Liver (tissue), 9 donors: Measurements from ENCODE around the gene HSPBAP1. TPM values are rescaled to one million over a fixed set of nuclear protein-coding genes. Genes with fewer than 3 reads are reported as not detected.

Experiments
- DNase-seq: peaks from one replicate; pipeline ENCODE4 v3.0.0-alpha.2; 2017; ENCODE audit warnings: low spot score
- H3K27ac ChIP-seq, 2 donors: one replicate each; pipeline ENCODE4 v1.7.0; 2013; ENCODE audit warnings: inconsistent platforms in 2 of 2, low read length in 2 of 2, control low read depth in 1 of 2, low read depth in 1 of 2, mild to moderate bottlenecking in 1 of 2
- H3K27me3 ChIP-seq, 4 donors: one replicate each; pipeline versions ENCODE4 v1.6.1 to v1.7.0; 2013; ENCODE audit warnings: low read length in 3 of 4, inconsistent platforms in 1 of 4, mild to moderate bottlenecking in 1 of 4, moderate library complexity in 1 of 4; ENCODE audit not compliant: control insufficient read depth in 4 of 4, insufficient read depth in 4 of 4
- H3K36me3 ChIP-seq, 4 donors: one replicate each; pipeline versions ENCODE4 v1.6.1 to v1.7.0; 2013; ENCODE audit warnings: low read length in 3 of 4, mild to moderate bottlenecking in 3 of 4, low read depth in 1 of 4, moderate library complexity in 1 of 4; ENCODE audit not compliant: control insufficient read depth in 4 of 4, insufficient read depth in 3 of 4
- H3K4me1 ChIP-seq, 4 donors: one replicate each; pipeline versions ENCODE4 v1.6.1 to v1.7.0; 2013; ENCODE audit warnings: low read length in 3 of 4, mild to moderate bottlenecking in 3 of 4, moderate library complexity in 1 of 4; ENCODE audit not compliant: control insufficient read depth in 4 of 4, insufficient read depth in 4 of 4
- H3K4me3 ChIP-seq, 3 donors: one replicate each; pipeline versions ENCODE4 v1.6.1 to v1.7.0; 2013; ENCODE audit warnings: low read length in 3 of 3, control low read depth in 1 of 3, low read depth in 1 of 3, mild to moderate bottlenecking in 1 of 3
- H3K9ac ChIP-seq, 2 donors: one replicate each; pipeline ENCODE4 v1.7.0; 2013; ENCODE audit warnings: low read length in 2 of 2, mild to moderate bottlenecking in 2 of 2, moderate library complexity in 2 of 2, control low read depth in 1 of 2, low read depth in 1 of 2
- H3K9me3 ChIP-seq, 4 donors: one replicate each; pipeline versions ENCODE4 v1.6.1 to v1.7.0; 2013; ENCODE audit warnings: low read length in 3 of 4; ENCODE audit not compliant: control insufficient read depth in 4 of 4
- EGR1 ChIP-seq, 2 donors: IDR thresholded peaks; 2 replicates each; pipeline ENCODE4 v1.6.1; 2016 to 2018; ENCODE audit warnings: antibody characterized with exemption in 2 of 2, low read depth in 2 of 2
- FOXA1 ChIP-seq: IDR thresholded peaks from 2 replicates; pipeline ENCODE4 v1.6.1; 2016; ENCODE audit warnings: antibody characterized with exemption
- FOXA2 ChIP-seq: IDR thresholded peaks from 2 replicates; pipeline ENCODE4 v1.6.1; 2016; ENCODE audit warnings: antibody characterized with exemption
- GABPA ChIP-seq, 2 donors: IDR thresholded peaks in 1 of 2; conservative IDR thresholded peaks in 1 of 2; 2 replicates each; pipeline ENCODE4 v1.6.1; 2016; ENCODE audit warnings: antibody characterized with exemption in 2 of 2, mild to moderate bottlenecking in 1 of 2, moderate library complexity in 1 of 2
- HNF4G ChIP-seq: IDR thresholded peaks from 2 replicates; pipeline ENCODE4 v1.6.1; 2016; ENCODE audit warnings: antibody characterized with exemption
- JUND ChIP-seq, 2 donors: IDR thresholded peaks; 2 replicates each; pipeline ENCODE4 v1.6.1; 2016; ENCODE audit warnings: antibody characterized with exemption in 2 of 2
- NR2F2 ChIP-seq: IDR thresholded peaks from 2 replicates; pipeline ENCODE4 v1.6.1; 2016; ENCODE audit warnings: antibody characterized with exemption
- RXRA ChIP-seq, 2 donors: IDR thresholded peaks; 2 replicates each; pipeline ENCODE4 v1.6.1; 2017 to 2018; ENCODE audit warnings: antibody characterized with exemption in 2 of 2, mild to moderate bottlenecking in 1 of 2
- SP1 ChIP-seq: IDR thresholded peaks from 2 replicates; pipeline ENCODE4 v1.6.1; 2018; ENCODE audit warnings: antibody characterized with exemption, mild to moderate bottlenecking
- TAF1 ChIP-seq: conservative IDR thresholded peaks from 2 replicates; pipeline ENCODE4 v1.6.1; 2016; ENCODE audit warnings: antibody characterized with exemption, mild to moderate bottlenecking
- YY1 ChIP-seq: IDR thresholded peaks from 2 replicates; pipeline ENCODE4 v1.6.1; 2016; ENCODE audit warnings: antibody characterized with exemption, mild to moderate bottlenecking
- WGBS: extraction: QIAGEN DNeasy Blood & Tissue Kit; methylation state at CpG from one replicate; pipeline ENCODE4 v1.1.7; 2013; 5-methylcytosine and 5-hydroxymethylcytosine counted together
- polyA plus RNA-seq, 2 donors: library from polyadenylated mRNA; stranded (reverse) in 1 of 2; unstranded in 1 of 2; fragments of 200-250 nt in 1 of 2; fragments of >200 nt in 1 of 2; fragmentation: Nextera tagmentation in 1 of 2; extraction: Ambion mirVana in 1 of 2; gene quantifications; one replicate each; pipeline versions ENCODE4 v1.2.1 to v1.2.3, GENCODE V29; 2013 to 2015
- total RNA-seq, 2 donors: library from RNA; depleted of rRNA; stranded (reverse); fragments of >200 nt; gene quantifications; one replicate each; pipeline ENCODE4 v1.2.3, GENCODE V29; 2014
- TF ChIP-seq, protein P1 (sequence below): IDR thresholded peaks from 2 replicates; pipeline ENCODE4 v1.6.1; 2016; ENCODE audit warnings: antibody characterized with exemption
- TF ChIP-seq, protein P2 (sequence below): fragments of 150-350 bp; IDR thresholded peaks from 2 replicates; pipeline ENCODE4 v1.5.1; 2017; ENCODE audit warnings: improper control_type of control experiment, low read depth, low read length; ENCODE audit not compliant: missing input control
- TF ChIP-seq, protein P3 (sequence below): IDR thresholded peaks from 2 replicates; pipeline ENCODE4 v1.6.1; 2016; ENCODE audit warnings: antibody characterized with exemption
- TF ChIP-seq, protein P4 (sequence below): IDR thresholded peaks from 2 replicates; pipeline ENCODE4 v1.6.1; 2016; ENCODE audit warnings: antibody characterized with exemption
- donor health status: healthy.
- donor health status: healthy.
- donor health status: healthy.
- donor health status: healthy.
- donor health status: healthy.

HSPBAP1 gene
- total and polyA plus RNA-seq, 4 donors, result 2.2 to 5.3 (median 3.9) TPM

DNA sequence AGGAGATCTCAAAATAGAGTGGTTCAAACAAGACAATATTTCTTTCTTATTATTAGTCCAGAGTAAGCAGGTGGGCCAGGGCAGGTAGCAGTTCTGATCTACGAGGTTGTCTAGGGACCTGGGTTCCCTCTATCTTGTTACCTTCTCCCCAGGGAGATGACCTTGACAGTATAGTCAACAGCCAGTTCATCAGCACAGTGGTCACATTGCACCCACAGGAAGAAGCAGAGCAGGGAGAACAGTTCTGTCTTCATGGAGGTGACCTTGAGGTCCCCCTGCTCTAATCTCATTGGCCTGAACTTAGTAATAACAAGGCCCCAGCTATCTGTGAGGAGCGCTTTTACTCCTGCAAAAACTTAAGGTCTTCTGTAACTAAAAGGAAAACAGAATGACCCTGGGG, 23.0 kb upstream of the HSPBAP1 start:
- DNase-seq, result no peak
- no peak for TF ChIP-seq FOXA1
- no peak for TF ChIP-seq RXRA (IDR thresholded peaks at IDR 0.05)
- TF ChIP-seq EGR1 (IDR thresholded peaks at IDR 0.05; ENCODE audit: low read depth in 2 of 2), result no peak
- TF ChIP-seq, protein P1, sequence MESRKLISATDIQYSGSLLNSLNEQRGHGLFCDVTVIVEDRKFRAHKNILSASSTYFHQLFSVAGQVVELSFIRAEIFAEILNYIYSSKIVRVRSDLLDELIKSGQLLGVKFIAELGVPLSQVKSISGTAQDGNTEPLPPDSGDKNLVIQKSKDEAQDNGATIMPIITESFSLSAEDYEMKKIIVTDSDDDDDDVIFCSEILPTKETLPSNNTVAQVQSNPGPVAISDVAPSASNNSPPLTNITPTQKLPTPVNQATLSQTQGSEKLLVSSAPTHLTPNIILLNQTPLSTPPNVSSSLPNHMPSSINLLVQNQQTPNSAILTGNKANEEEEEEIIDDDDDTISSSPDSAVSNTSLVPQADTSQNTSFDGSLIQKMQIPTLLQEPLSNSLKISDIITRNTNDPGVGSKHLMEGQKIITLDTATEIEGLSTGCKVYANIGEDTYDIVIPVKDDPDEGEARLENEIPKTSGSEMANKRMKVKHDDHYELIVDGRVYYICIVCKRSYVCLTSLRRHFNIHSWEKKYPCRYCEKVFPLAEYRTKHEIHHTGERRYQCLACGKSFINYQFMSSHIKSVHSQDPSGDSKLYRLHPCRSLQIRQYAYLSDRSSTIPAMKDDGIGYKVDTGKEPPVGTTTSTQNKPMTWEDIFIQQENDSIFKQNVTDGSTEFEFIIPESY, result no peak
- no peak for TF ChIP-seq FOXA2
- TF ChIP-seq NR2F2, result no peak
- no peak for TF ChIP-seq YY1
- no peak for TF ChIP-seq SP1
- TF ChIP-seq, protein P2, sequence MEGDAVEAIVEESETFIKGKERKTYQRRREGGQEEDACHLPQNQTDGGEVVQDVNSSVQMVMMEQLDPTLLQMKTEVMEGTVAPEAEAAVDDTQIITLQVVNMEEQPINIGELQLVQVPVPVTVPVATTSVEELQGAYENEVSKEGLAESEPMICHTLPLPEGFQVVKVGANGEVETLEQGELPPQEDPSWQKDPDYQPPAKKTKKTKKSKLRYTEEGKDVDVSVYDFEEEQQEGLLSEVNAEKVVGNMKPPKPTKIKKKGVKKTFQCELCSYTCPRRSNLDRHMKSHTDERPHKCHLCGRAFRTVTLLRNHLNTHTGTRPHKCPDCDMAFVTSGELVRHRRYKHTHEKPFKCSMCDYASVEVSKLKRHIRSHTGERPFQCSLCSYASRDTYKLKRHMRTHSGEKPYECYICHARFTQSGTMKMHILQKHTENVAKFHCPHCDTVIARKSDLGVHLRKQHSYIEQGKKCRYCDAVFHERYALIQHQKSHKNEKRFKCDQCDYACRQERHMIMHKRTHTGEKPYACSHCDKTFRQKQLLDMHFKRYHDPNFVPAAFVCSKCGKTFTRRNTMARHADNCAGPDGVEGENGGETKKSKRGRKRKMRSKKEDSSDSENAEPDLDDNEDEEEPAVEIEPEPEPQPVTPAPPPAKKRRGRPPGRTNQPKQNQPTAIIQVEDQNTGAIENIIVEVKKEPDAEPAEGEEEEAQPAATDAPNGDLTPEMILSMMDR, result no peak
- no peak for TF ChIP-seq TAF1
- TF ChIP-seq HNF4G, result no peak
- TF ChIP-seq, protein P3, sequence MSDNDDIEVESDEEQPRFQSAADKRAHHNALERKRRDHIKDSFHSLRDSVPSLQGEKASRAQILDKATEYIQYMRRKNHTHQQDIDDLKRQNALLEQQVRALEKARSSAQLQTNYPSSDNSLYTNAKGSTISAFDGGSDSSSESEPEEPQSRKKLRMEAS, result no peak
- TF ChIP-seq GABPA (IDR thresholded peaks at IDR 0.05 in 1 of 2, conservative IDR thresholded peaks at IDR 0.05 in 1 of 2), result no peak
- no peak for TF ChIP-seq JUND (IDR thresholded peaks at IDR 0.05)
- H3K27me3 ChIP-seq, result no peaks in the 10 kb centered on the region
- no peaks in the 10 kb centered on the region for H3K9me3 ChIP-seq
- no peak overlapping the region for H3K9ac ChIP-seq
- H3K36me3 ChIP-seq, result peaks cover 0 to 3% (median 0%) of the 10 kb centered on the region in 4 donors
- H3K4me3 ChIP-seq, result no peak overlapping the region
- WGBS, result 91% methylated on average over 2 of the region's 2 CpGs
- no peaks in the 10 kb centered on the region for H3K4me1 ChIP-seq
- H3K27ac ChIP-seq, result no peak overlapping the region

DNA sequence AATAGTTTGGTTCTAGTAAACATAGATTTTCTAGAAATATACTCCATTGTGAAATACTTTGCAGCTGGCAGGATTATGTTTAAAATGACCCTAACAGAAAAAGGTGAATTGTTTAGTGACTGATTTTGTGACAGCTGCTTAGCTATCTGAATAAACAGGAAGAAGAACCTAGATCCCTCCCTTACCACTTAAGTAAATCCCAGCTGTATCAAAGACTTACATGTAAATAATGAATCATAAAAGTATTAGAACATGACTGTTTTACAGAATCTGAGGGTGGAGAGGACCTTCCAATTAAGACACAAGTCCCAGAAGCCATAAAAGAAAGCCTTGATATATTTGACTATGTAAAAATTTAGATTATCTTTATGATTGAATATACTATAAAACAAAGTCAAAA, 17.1 kb upstream of the HSPBAP1 start:
- Histone ChIP-seq H3K27me3 (no peaks in the 10 kb centered on the region), H3K9ac (no peak overlapping the region), H3K4me3 (no peak overlapping the region), H3K27ac (no peak overlapping the region), H3K9me3 (no peaks in the 10 kb centered on the region), H3K4me1 (no peaks in the 10 kb centered on the region), H3K36me3 (peaks cover 0 to 3% (median 0%) of the 10 kb centered on the region in 4 donors)
- TF ChIP-seq EGR1 (IDR thresholded peaks at IDR 0.05; ENCODE audit: low read depth in 2 of 2) (no peak), NR2F2 (no peak), YY1 (no peak), FOXA1 (no peak), HNF4G (no peak)
- TF ChIP-seq, protein P3, result no peak
- TF ChIP-seq, protein P4, sequence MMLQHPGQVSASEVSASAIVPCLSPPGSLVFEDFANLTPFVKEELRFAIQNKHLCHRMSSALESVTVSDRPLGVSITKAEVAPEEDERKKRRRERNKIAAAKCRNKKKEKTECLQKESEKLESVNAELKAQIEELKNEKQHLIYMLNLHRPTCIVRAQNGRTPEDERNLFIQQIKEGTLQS, result no peak
- TF ChIP-seq, protein P1, result no peak
- DNase-seq, result no peak
